CD4-positive, alpha-beta T cell treated with Interferon gamma for 1 hour (primary cell): ENCODE measurements around the gene RBM18.

ENCODE experiments used
- DNase-seq: peaks from one replicate; pipeline ENCODE4 v3.0.0-alpha.2; 2020

RBM18 gene

DNA sequence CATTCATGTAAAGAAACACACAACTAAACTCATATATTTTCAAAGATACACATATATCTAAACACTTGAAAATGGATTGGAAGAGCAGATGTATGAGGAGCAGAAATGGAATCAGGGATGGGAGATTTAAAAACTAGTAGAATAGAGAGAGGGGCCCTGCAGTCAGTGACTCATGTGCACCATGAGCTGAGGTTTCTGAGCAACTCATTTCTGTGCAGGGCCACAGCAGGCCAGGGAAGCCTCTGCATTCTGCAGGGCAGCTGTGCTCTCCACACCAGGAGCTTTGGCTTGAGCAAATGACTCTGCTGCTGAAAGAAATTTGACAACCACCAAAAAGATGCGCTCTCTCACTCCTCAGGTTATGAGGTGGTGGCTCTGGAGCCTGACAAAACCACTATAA lies 63.0 kb downstream of the RBM18 start:
- DNase-seq, result no peak

DNA sequence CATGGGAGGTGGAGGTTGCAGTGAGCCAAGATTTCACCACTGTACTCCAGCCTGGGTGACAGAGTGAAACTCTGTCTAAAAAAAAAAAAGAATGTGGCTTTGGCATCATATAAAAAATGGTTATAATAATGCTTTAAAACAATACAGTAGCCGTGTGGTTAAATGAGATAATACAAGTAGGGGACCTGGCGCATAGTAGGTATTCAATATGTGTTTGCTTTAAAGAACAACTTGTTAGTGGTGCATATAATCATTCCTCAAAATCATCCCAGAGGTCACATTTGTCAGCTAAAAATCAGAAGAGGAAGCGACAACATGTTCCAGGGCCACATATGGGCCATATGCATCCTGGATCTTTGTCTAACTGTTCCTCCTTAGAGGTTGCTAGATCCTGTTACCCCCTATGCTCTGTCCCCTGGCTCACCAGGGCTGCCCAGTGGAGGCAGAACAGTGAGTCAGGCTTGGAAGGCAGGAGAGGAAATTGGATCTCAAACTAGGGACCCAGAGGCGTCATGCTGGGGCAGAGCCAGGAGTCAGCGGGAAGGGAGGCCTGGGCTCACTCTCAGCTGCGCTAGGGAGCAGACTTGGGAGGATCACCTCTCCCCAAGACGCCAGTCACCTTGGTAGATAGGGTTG lies 63.6 kb downstream of the RBM18 start:
- DNase-seq, result no peak

DNA sequence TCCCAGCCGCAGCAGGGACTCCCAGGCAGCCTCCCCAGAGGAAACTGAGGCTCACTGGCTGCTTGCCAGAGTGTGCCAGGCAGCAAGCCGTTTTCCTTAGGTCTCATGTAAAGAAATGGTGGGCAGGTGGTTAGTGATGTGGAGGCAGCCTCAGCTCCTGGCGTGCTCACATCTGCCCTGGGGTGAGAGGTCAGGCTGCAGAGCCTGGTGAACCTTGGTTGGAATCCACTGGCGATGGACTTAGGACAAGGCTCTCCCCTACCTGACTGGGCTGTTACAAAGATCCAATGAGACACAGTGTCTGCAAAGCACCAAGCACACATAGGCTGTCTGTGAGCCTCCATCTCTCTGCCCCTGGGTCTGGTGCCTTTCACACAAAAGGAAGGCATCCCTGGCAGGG lies 66.8 kb downstream of the RBM18 start:
- no peak for DNase-seq

DNA sequence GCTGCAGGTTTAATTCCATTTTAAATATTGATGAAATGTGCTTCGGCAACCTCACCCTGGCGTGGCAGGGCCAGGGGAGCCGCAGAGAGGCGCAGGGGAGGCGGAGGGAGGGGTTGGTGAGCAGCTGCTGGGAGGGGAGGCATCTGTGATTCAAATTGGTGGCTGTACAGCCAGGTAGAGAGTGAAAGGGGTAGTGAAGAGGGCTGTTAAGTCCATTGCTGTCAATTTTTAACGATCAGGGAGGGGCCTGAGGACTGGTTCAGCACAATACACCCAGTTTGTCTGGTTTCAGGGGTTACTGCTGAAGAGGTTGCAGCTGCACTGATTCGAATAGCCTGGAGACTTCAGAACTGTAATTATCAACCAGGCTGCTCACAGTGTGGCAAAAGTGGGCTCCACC lies 67.2 kb downstream of the RBM18 start:
- no peak for DNase-seq

DNA sequence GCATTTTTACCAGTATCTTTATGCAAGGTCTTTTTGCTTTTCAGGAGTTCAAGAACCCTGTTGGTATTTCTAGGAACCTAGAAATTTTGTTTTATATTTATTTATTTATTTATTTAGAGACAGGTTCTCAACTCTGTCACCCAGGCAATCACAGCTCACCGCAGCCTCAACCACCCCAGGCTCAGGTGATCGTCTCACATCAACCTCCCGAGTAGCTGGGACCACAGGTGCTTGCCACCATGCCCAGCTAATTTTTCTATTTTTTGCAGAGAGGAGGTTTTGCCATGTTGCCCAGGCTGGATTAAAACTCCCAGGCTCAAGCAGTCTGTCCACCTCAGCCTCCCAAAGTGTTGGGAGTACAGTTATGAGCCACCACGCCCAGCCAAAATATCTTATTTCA lies 68.8 kb downstream of the RBM18 start:
- no peak for DNase-seq

DNA sequence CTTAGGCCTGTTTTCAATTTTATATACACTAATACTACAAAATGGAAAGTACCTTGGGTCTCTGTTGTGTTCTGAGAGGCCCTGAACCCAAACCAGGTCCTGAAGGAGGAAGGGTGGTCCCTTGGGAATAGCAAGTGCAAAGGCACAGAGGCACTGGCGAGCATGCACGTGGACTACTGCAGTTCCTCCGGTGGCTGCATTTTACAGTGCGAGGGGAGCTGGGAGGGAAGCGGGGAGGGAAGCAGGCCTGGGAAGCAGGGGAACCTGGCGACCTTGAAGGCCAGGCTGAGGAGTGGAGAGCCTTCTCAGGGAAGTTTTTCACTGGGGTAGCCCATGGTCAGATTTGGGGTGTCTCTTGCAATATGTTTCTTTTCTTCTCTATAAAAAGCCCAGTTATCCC lies 71.0 kb downstream of the RBM18 start:
- DNase-seq, result no peak

DNA sequence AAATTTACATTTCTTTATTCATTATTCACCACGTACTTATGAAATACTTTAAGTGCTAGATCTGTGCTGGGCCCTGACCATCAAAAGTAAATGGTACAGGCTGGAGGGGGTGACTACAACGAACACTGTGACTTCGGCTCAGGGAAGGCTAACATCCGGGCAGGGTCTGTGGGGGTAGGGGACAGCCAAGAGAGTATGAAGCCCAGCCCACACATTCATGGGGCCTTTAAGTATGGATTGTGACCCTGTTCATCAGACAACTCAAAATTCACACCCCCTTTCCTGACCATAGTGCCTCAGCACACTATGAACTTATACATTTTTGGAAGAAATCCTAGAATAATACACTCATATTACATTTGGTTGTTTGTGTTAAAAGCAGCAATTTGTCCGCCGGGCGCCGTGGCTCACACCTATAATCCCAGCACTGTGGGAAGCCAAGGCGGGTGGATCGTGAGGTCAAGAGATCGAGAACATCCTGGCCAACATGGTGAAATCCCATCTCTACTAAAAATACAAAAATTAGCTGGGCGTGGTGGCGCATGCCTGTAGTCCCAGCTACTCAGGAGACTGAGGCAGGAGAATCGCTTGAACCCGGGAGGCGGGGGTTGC lies 71.6 kb downstream of the RBM18 start:
- no peak for DNase-seq

DNA sequence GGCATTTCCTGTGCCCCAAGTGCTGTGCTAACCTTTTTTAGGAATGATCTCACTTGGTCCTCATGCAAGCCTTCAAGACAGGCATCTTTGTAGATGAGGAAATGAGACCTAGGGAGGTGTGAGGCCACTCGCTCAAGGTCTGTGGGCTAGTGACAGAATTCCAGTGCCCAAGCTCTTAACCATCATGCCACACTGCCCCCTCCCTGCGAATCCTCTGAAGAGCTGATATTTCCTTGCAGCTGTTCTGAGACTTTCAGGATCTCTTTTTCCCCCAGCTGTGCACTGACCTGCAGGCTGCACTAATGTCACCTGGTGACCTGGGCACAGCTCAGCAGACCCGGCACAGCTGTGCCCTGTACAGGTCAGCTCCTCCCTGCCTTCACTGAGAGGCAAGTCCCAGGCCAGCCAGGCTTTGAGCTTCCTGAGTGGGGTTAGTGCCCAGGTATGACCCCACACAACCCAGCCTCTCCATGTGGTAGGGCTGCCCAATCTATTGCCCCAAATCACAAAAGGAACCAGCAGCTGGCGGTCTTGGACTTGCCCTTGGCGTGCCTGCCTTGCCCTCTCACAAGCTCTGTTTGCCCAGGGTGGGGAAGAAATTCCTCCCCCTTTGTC lies 72.3 kb downstream of the RBM18 start:
- DNase-seq, result no peak

DNA sequence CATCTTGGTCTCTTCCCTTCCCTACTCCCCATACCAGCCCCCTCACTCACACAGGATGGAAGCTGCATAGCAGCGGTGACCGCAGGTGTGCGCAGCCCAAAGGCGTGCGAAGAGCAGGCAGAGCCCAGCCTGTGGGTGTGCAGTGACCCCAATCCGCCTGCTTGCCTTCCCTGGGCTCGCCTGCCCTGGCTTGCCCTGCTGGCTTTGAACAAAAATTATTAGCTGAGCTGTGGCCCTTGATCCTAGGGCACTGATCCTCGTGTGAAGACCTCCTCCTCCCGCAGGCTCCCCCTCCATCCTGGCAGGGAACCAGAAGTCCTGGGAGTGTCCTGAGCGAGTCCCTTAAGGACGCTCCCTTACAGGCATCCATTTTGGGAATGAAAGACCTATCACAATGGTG lies 73.1 kb downstream of the RBM18 start:
- no peak for DNase-seq

DNA sequence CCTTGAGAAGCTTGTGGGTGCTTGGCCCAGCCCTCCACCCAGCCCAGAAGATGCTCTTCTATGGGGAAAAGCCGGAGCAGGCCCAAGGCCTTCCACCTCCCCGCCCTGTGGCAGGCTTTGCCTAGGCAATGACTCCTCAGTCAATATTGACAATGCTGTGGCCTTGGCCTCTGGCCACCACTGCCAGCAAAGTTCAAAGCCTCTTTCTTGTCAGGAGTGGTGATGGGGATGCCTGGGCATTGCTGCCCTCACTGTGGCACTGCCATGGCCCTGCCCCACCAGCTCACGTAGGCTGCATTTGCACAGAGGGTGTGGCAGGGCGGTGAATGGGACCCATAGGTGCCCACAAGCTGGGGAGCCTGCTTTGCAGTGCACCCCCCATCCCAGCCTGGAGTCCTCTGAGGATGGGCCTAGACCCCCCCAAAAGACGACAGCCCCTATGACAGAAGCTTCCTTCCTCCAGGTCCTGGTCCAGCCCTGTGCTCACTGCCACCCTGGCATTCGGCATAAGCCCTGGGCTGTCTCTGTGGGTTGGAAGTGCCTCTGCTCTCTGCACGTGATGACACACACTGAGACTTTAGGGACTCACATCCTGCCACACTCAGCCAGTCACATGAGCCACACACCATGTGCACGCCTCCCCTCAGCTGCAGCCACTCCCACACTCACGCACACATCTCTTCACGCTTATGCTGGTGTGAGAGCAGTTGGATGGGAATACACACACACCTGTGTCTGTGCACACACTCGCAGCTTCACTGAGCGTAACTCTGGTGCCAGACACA lies 73.9 kb downstream of the RBM18 start:
- DNase-seq, result no peak

DNA sequence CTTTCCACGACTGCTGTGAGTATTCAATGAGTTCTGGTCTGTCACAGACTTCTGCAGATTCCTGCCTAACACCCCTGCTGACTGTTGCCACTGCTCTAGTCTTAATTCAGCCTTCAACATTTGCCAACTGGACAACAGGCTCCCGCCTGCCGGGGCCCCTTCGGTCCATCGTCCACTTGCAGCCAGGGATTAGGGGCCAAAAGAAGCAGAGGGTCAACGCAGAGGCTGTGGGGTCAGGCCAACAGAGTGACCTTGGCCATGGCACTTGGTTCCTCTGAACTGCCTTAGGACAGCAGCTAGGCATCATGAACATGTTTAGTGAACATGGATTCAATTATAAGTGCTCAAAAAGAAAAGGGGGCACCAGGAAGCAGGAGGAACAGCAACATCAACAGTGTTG lies 76.3 kb downstream of the RBM18 start:
- DNase-seq, result no peak
